GM23338 (cell line): ENCODE measurements around the gene CPT1A.

Experiments used
- CREB1 ChIP-seq: fragments of 250-450 bp; sonication (Bioruptor Pico); IDR thresholded peaks from 2 replicates; pipeline ENCODE4 v1.5.0; 2020; ENCODE audit warnings: low read depth, mild to moderate bottlenecking, moderate library complexity
- TF ChIP-seq, protein P1 (sequence below), 2 experiments: fragments of 200-600 bp in 1 of 2; sonication (generic) in 1 of 2; conservative IDR thresholded peaks; 2 replicates each; pipeline versions ENCODE4 v1.5.1 to v1.6.1; 2016 to 2017; ENCODE audit warnings: antibody characterized with exemption in 2 of 2, low read depth in 2 of 2, mild to moderate bottlenecking in 2 of 2, moderate library complexity in 1 of 2

DNA sequence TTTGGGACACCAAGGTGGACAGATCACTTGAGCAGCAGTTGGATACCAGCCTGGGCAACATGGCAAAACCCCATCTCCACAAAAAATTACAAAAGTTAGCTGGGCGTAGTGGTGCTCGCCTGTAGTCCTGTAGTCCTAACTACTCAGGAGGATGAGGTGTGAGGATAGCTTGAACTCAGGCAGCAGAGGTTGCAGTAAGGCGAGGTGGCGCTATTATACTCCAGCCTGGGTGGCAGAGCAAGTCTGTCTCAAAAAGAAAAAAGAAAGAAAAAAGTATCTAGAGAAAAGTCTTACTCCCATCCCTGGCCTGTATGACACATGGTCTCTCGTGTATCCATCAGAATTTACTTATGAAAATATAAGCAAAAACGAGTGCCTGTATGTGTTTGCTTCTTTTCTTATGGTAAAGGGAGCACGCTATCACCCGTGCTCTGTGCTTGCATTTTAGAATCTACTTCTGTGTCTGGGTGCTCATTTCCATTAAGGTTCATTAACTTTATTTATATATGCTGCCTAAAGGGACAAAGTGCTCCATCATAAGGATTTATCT is 15.4 kb upstream of the CPT1A start:
- TF ChIP-seq CREB1 (CRISPR knock-in tag): no peak
- TF ChIP-seq, protein P1, sequence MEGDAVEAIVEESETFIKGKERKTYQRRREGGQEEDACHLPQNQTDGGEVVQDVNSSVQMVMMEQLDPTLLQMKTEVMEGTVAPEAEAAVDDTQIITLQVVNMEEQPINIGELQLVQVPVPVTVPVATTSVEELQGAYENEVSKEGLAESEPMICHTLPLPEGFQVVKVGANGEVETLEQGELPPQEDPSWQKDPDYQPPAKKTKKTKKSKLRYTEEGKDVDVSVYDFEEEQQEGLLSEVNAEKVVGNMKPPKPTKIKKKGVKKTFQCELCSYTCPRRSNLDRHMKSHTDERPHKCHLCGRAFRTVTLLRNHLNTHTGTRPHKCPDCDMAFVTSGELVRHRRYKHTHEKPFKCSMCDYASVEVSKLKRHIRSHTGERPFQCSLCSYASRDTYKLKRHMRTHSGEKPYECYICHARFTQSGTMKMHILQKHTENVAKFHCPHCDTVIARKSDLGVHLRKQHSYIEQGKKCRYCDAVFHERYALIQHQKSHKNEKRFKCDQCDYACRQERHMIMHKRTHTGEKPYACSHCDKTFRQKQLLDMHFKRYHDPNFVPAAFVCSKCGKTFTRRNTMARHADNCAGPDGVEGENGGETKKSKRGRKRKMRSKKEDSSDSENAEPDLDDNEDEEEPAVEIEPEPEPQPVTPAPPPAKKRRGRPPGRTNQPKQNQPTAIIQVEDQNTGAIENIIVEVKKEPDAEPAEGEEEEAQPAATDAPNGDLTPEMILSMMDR (conservative IDR thresholded peaks at IDR 0.05; ENCODE audit: low read depth in 2 of 2): peak; percentile 14 to 54; a peak in 3 of 4 replicates
